Effector CD8-positive, alpha-beta T cell (primary cell): Measurements from ENCODE around the gene UBALD1.

Source experiments
- DNase-seq: peaks from one replicate; lab custom pipeline; 2025; lab: John Stamatoyannopoulos, UW
- total RNA-seq, 4 experiments: gene quantifications; one replicate each; lab custom pipeline; 2026; lab: John Stamatoyannopoulos, UW

UBALD1 gene
- total RNA-seq = 18.3 to 21.0 (median 19.6) reads per million in 4 experiments

- peak; percentile 63 for DNase-seq
Measured at GRCh38 chr16:4614571-4615383, at the start of gene UBALD1. UBALD1 (minus strand) TSS chr16:4614888; CDS start chr16:4614797, 91 bp downstream.

GRCh38 chr16:4663777-4664465 lies 49.2 kb upstream of the UBALD1 start:
- DNase-seq = no peak

GRCh38 chr16:4663465-4663776 lies 48.7 kb upstream of the UBALD1 start:
- no peak for DNase-seq

GRCh38 chr16:4661661-4662060 lies 47.0 kb upstream of the UBALD1 start:
- no peak for DNase-seq

GRCh38 chr16:4660454-4661007 lies 45.8 kb upstream of the UBALD1 start:
- DNase-seq = peak; percentile 66

GRCh38 chr16:4659363-4660353 lies 45.0 kb upstream of the UBALD1 start:
- no peak for DNase-seq

GRCh38 chr16:4656695-4657686 lies 42.3 kb upstream of the UBALD1 start:
- no peak for DNase-seq

GRCh38 chr16:4656221-4656620 lies 41.5 kb upstream of the UBALD1 start:
- DNase-seq = no peak

GRCh38 chr16:4655801-4656200 lies 41.1 kb upstream of the UBALD1 start:
- no peak for DNase-seq

GRCh38 chr16:4654964-4655590 lies 40.4 kb upstream of the UBALD1 start:
- no peak for DNase-seq

- no peak for DNase-seq
Measured at GRCh38 chr16:4654011-4654963, 39.6 kb upstream of the UBALD1 start.

GRCh38 chr16:4652561-4652960 lies 37.9 kb upstream of the UBALD1 start:
- DNase-seq = no peak

- DNase-seq = no peak
Measured at GRCh38 chr16:4651827-4652226, 37.1 kb upstream of the UBALD1 start.

- DNase-seq = peak; percentile 69
Measured at GRCh38 chr16:4650443-4651074, 35.9 kb upstream of the UBALD1 start.

- no peak for DNase-seq
Measured at GRCh38 chr16:4649744-4650442, 35.2 kb upstream of the UBALD1 start.

- DNase-seq = no peak
Measured at GRCh38 chr16:4648917-4649316, 34.2 kb upstream of the UBALD1 start.

- no peak for DNase-seq
Measured at GRCh38 chr16:4647644-4647980, 32.9 kb upstream of the UBALD1 start.
